Nephron (organoid): Measurements from ENCODE around the gene PIGS.

Experiments
- H3K27ac Mint-ChIP-seq, 3 experiments: 2 replicates each; pipeline ENCODE4 v1.8.0; 2020; ENCODE audit warnings: mixed read lengths in 3 of 3, mild to moderate bottlenecking in 2 of 3, moderate library complexity in 1 of 3
- H3K27me3 Mint-ChIP-seq: 2 replicates; pipeline ENCODE4 v1.8.0; 2021; ENCODE audit warnings: low read depth, mild to moderate bottlenecking, moderate library complexity, mixed read lengths
- H3K36me3 Mint-ChIP-seq: 2 replicates; pipeline ENCODE4 v1.8.0; 2020; ENCODE audit warnings: low read depth, mixed read lengths
- H3K4me1 Mint-ChIP-seq: 2 replicates; pipeline ENCODE4 v1.8.0; 2020; ENCODE audit warnings: mixed read lengths
- H3K4me3 Mint-ChIP-seq, 3 experiments: 2 replicates each; pipeline ENCODE4 v1.8.0; 2020; ENCODE audit warnings: mild to moderate bottlenecking in 3 of 3, mixed read lengths in 3 of 3, moderate library complexity in 2 of 3
- H3K9me3 Mint-ChIP-seq: 2 replicates; pipeline ENCODE4 v1.8.0; 2020; ENCODE audit warnings: mixed read lengths
- CTCF ChIP-seq, 3 experiments: fragments of 200-600 bp; sonication (generic); IDR thresholded peaks; one replicate each; pipeline ENCODE4 v1.5.0; 2021; ENCODE audit warnings: antibody characterized with exemption in 3 of 3; ENCODE audit not compliant: unreplicated experiment in 3 of 3

The PIGS gene

GRCh38 chr17:28503420-28503819 is 67.9 kb downstream of the PIGS start:
- Mint-ChIP-seq H3K4me1 (peaks cover 15% of the 10 kb centered on the region), H3K27me3 (peaks cover 15% of the 10 kb centered on the region), H3K36me3 (no peaks in the 10 kb centered on the region)

More at GRCh38 chr17:28503420-28503819, 67.9 kb downstream of the PIGS start:
- Mint-ChIP-seq H3K27ac (no peak overlapping the region), H3K9me3 (no peaks in the 10 kb centered on the region), H3K4me3 (no peak overlapping the region)
- no peak for TF ChIP-seq CTCF (IDR thresholded peaks at IDR 0.05; ENCODE audit: unreplicated experiment in 3 of 3)
